ENCODE measurements around the gene IL20RA. TPM values are rescaled to one million over a fixed set of nuclear protein-coding genes. Genes with fewer than 3 reads are reported as not detected.

The IL20RA gene
- total and polyA plus RNA-seq, 2 of the 13 experiments (the other 11 are each of a cell fraction or from before 2014, with no cell fraction given), result not detected

DNA sequence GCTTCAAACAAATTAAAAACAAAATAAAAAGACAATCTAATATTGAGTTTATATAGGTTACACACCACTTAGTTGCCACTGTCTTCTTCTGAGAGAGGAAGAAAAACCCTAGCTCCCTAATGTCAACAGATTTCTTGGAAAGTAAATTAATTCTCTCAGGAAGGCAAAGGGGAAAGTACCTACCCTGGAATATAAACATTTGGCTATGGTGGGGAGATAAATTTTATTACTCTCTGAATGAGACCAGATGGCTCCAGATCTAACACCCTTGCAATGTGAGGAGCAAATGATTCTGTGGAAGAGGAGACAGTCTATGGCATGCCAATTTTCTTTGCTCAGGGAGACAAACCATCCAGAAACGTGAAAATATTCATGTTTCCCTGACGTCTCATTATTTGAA is 4.3 kb upstream of the IL20RA start:
- Histone ChIP-seq H3K79me2 (ENCODE audit: insufficient read depth, low read length) (no peaks in the 10 kb centered on the region), H3K9ac (ENCODE audit: insufficient read depth, low read depth, low read length) (no peak overlapping the region), H3K36me3 (replicated peaks in 1 of 2; ENCODE audit: control insufficient read depth in 1 of 2, insufficient read depth in 2 of 2, low read length in 2 of 2) (no peaks in the 10 kb centered on the region), H4K20me1 (ENCODE audit: insufficient read depth, low read length) (no peaks in the 10 kb centered on the region), H3K27me3 (ENCODE audit: control insufficient read depth in 1 of 2, insufficient read depth in 2 of 2, low read length in 2 of 2) (peaks cover 0 to 25% of the 10 kb centered on the region in 2 experiments; a peak in 3 of 5 replicates), H2AFZ (ENCODE audit: low read length) (no peak overlapping the region), H3K4me2 (ENCODE audit: low read depth, low read length) (no peak overlapping the region), H3K4me1 (ENCODE audit: insufficient read depth, low read length) (peaks cover under 1% of the 10 kb centered on the region; the same call in 1 of the 2 replicates), H3K4me3 (replicated peaks in 1 of 3; ENCODE audit: insufficient read depth in 1 of 3, low read depth in 2 of 3, low read length in 3 of 3) (no peak overlapping the region), H3K27ac (ENCODE audit: extremely low read length, insufficient read depth, low read length) (no peak overlapping the region), H3K9me3 (ENCODE audit: low read length) (no peaks in the 10 kb centered on the region)
- BruUV-seq (replicated peaks), result no TSS peak
- TF ChIP-seq, protein P1, sequence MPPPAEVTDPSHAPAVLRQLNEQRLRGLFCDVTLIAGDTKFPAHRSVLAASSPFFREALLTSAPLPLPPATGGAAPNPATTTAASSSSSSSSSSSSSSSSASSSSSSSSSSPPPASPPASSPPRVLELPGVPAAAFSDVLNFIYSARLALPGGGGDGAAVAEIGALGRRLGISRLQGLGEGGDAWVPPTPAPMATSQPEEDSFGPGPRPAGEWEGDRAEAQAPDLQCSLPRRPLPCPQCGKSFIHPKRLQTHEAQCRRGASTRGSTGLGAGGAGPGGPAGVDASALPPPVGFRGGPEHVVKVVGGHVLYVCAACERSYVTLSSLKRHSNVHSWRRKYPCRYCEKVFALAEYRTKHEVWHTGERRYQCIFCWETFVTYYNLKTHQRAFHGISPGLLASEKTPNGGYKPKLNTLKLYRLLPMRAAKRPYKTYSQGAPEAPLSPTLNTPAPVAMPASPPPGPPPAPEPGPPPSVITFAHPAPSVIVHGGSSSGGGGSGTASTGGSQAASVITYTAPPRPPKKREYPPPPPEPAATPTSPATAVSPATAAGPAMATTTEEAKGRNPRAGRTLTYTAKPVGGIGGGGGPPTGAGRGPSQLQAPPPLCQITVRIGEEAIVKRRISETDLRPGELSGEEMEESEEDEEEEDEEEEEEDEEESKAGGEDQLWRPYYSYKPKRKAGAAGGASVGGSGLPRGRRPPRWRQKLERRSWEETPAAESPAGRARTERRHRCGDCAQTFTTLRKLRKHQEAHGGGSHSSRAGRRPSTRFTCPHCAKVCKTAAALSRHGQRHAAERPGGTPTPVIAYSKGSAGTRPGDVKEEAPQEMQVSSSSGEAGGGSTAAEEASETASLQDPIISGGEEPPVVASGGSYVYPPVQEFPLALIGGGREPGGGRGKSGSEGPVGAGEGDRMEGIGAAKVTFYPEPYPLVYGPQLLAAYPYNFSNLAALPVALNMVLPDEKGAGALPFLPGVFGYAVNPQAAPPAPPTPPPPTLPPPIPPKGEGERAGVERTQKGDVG (CRISPR knock-in tag; IDR thresholded peaks at IDR 0.05; ENCODE audit: borderline replicate concordance), result no peak
- TF ChIP-seq MAF1 (CRISPR knock-in tag; IDR thresholded peaks at IDR 0.05; ENCODE audit: borderline replicate concordance) (no peak), ZNF337 (CRISPR knock-in tag; IDR thresholded peaks at IDR 0.05; ENCODE audit: borderline replicate concordance, low read depth) (no peak), KMT2A (CRISPR knock-in tag; IDR thresholded peaks at IDR 0.05) (no peak), ZNF484 (CRISPR knock-in tag; IDR thresholded peaks at IDR 0.05; ENCODE audit: borderline replicate concordance, low read depth) (no peak), ARID2 (CRISPR knock-in tag; IDR thresholded peaks at IDR 0.05; ENCODE audit: borderline replicate concordance) (no peak), NFRKB (IDR thresholded peaks at IDR 0.05) (no peak), ZNF563 (CRISPR knock-in tag; IDR thresholded peaks at IDR 0.05) (no peak), GABPB1 (CRISPR knock-in tag; IDR thresholded peaks at IDR 0.05) (no peak), MTF2 (CRISPR knock-in tag; IDR thresholded peaks at IDR 0.05; ENCODE audit: borderline replicate concordance) (no peak), ZNF724P (CRISPR knock-in tag; IDR thresholded peaks at IDR 0.05; ENCODE audit: borderline replicate concordance) (no peak), U2AF2 (IDR thresholded peaks at IDR 0.05; ENCODE audit: low read depth, low read length) (no peak)
- TF ChIP-seq, protein P2, sequence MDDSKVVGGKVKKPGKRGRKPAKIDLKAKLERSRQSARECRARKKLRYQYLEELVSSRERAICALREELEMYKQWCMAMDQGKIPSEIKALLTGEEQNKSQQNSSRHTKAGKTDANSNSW (CRISPR knock-in tag; IDR thresholded peaks at IDR 0.05; ENCODE audit: borderline replicate concordance), result no peak
- TF ChIP-seq, protein P3, sequence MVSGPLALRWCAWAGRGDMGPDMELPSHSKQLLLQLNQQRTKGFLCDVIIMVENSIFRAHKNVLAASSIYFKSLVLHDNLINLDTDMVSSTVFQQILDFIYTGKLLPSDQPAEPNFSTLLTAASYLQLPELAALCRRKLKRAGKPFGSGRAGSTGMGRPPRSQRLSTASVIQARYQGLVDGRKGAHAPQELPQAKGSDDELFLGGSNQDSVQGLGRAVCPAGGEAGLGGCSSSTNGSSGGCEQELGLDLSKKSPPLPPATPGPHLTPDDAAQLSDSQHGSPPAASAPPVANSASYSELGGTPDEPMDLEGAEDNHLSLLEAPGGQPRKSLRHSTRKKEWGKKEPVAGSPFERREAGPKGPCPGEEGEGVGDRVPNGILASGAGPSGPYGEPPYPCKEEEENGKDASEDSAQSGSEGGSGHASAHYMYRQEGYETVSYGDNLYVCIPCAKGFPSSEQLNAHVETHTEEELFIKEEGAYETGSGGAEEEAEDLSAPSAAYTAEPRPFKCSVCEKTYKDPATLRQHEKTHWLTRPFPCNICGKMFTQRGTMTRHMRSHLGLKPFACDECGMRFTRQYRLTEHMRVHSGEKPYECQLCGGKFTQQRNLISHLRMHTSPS (CRISPR knock-in tag; IDR thresholded peaks at IDR 0.05; ENCODE audit: low read depth), result no peak
- in situ Hi-C loops (cut with HindIII; ENCODE audit: extremely low pct_ligation_motif_present, low pct_unique_long_range_greater_than_20kb), result no loop called here
- no peak for ATAC-seq
- WGBS (ENCODE audit: low lambda C conversion rate), result 0% methylated on average over 2 of the region's 2 CpGs
- CTCF ChIA-PET (ENCODE audit: low intra/inter-chr PET ratio, low total read pairs), result no interaction called here
- POLR2A ChIA-PET, result no interaction called here
- DNase-seq (ENCODE audit: low spot score), result no peak
- intact Hi-C loops (cut with micrococcal nuclease; ENCODE audit: unreplicated experiment), result no loop called here
- no peak for FAIRE-seq
